Measurements from ENCODE around the gene NAT10.
"Not testable (repeated sequence)": the region's sequence is repeated elsewhere in the genome, so short reads cannot be mapped to it uniquely, and the experiment has no call there.

Gene NAT10

GRCh38 chr11:34105079-34105956 is at the start of gene NAT10:
Gene NAT10, plus strand, starts transcription at chr11:34105629. Its CDS starts 2,597 bp downstream, at chr11:34108226.
- DNase-seq: peak; percentile 100

- no peak for DNase-seq
Measured at GRCh38 chr11:34056672-34057071, 48.8 kb upstream of the NAT10 start.

- DNase-seq: no peak
Measured at GRCh38 chr11:34063061-34063795, 42.2 kb upstream of the NAT10 start.

GRCh38 chr11:34064291-34064690 is 41.1 kb upstream of the NAT10 start:
- peak; percentile 50 for DNase-seq

GRCh38 chr11:34065505-34066203 is 39.8 kb upstream of the NAT10 start:
- DNase-seq: no peak

GRCh38 chr11:34066766-34067165 is 38.7 kb upstream of the NAT10 start:
- DNase-seq: not testable (repeated sequence)

- no peak for DNase-seq
Measured at GRCh38 chr11:34067383-34068065, 37.9 kb upstream of the NAT10 start.

GRCh38 chr11:34068111-34068510 is 37.3 kb upstream of the NAT10 start:
- DNase-seq: no peak

GRCh38 chr11:34071306-34071705 is 34.1 kb upstream of the NAT10 start:
- not testable (repeated sequence) for DNase-seq

GRCh38 chr11:34072041-34072440 is 33.4 kb upstream of the NAT10 start:
- DNase-seq: no peak

GRCh38 chr11:34072832-34073231 is 32.6 kb upstream of the NAT10 start:
- no peak for DNase-seq

- DNase-seq: no peak
Measured at GRCh38 chr11:34074391-34074790, 31.0 kb upstream of the NAT10 start.

GRCh38 chr11:34075178-34075820 is 30.1 kb upstream of the NAT10 start:
- DNase-seq: peak; percentile 47

GRCh38 chr11:34080609-34081008 is 24.8 kb upstream of the NAT10 start:
- no peak for DNase-seq

GRCh38 chr11:34084637-34085036 is 20.8 kb upstream of the NAT10 start:
- DNase-seq: no peak

- DNase-seq: peak; percentile 19
Measured at GRCh38 chr11:34086554-34087283, 18.7 kb upstream of the NAT10 start.

GRCh38 chr11:34091825-34092224 is 13.6 kb upstream of the NAT10 start:
- DNase-seq: no peak

- not testable (repeated sequence) for DNase-seq
Measured at GRCh38 chr11:34094900-34095299, 10.5 kb upstream of the NAT10 start.

GRCh38 chr11:34098813-34099212 is 6.6 kb upstream of the NAT10 start:
- no peak for DNase-seq

- DNase-seq: no peak
Measured at GRCh38 chr11:34104680-34105078, 750 bp upstream of the NAT10 start.

- DNase-seq: peak; percentile 74
Measured at GRCh38 chr11:34105957-34106504, 602 bp downstream of the NAT10 start.
